HEK293 (cell line): Measurements from ENCODE around the gene ESR1.

Experiments used
- CTCF ChIP-seq: fragments of 450-650 bp; formaldehyde crosslinking; IDR thresholded peaks from 2 replicates; pipeline ENCODE4 v1.5.1; 2016; ENCODE audit warnings: missing biosample characterization, missing genetic modification characterization
- PRDM1 ChIP-seq: fragments of 450-650 bp; formaldehyde crosslinking; IDR thresholded peaks from 2 replicates; pipeline ENCODE4; 2016; ENCODE audit warnings: missing biosample characterization, missing genetic modification characterization
- SP2 ChIP-seq: fragments of 450-650 bp; formaldehyde crosslinking; IDR thresholded peaks from 2 replicates; pipeline ENCODE4 v1.5.1; 2016; ENCODE audit warnings: missing biosample characterization, missing genetic modification characterization
- ZBTB1 ChIP-seq: fragments of 450-650 bp; formaldehyde crosslinking; IDR thresholded peaks from 2 replicates; pipeline ENCODE4 v1.5.1; 2016; ENCODE audit warnings: missing biosample characterization, missing genetic modification characterization
- ZBTB20 ChIP-seq: fragments of 450-650 bp; formaldehyde crosslinking; IDR thresholded peaks from 2 replicates; pipeline ENCODE4 v1.5.1; 2016; ENCODE audit warnings: missing biosample characterization, missing genetic modification characterization
- ZBTB48 ChIP-seq: fragments of 450-650 bp; formaldehyde crosslinking; IDR thresholded peaks from 2 replicates; pipeline ENCODE4 v1.5.1; 2016; ENCODE audit warnings: missing biosample characterization, missing genetic modification characterization
- ZBTB8A ChIP-seq: fragments of 450-650 bp; formaldehyde crosslinking; IDR thresholded peaks from 2 replicates; pipeline ENCODE4 v1.5.1; 2016; ENCODE audit warnings: missing biosample characterization, missing genetic modification characterization
- ZFP41 ChIP-seq: fragments of 450-650 bp; formaldehyde crosslinking; IDR thresholded peaks from 2 replicates; pipeline ENCODE4 v1.5.1; 2016; ENCODE audit warnings: missing biosample characterization, missing genetic modification characterization, borderline replicate concordance
- ZNF423 ChIP-seq: fragments of 450-650 bp; formaldehyde crosslinking; IDR thresholded peaks from 2 replicates; pipeline ENCODE4 v1.5.1; 2016; ENCODE audit warnings: missing biosample characterization, missing genetic modification characterization
- ZNF449 ChIP-seq: fragments of 450-650 bp; formaldehyde crosslinking; IDR thresholded peaks from 2 replicates; pipeline ENCODE4 v1.5.1; 2017; ENCODE audit warnings: missing biosample characterization, mild to moderate bottlenecking, missing genetic modification characterization, moderate library complexity
- ZNF561 ChIP-seq: fragments of 450-650 bp; IDR thresholded peaks from 2 replicates; pipeline ENCODE4 v1.5.1; 2018; ENCODE audit warnings: missing biosample characterization, missing genetic modification characterization, borderline replicate concordance
- ZNF843 ChIP-seq: fragments of 450-650 bp; formaldehyde crosslinking; IDR thresholded peaks from 2 replicates; pipeline ENCODE4 v1.5.1; 2016; ENCODE audit warnings: missing biosample characterization, missing genetic modification characterization
- ZXDB ChIP-seq: fragments of 450-650 bp; formaldehyde crosslinking; IDR thresholded peaks from 2 replicates; pipeline ENCODE4 v1.5.1; 2016; ENCODE audit warnings: missing biosample characterization, missing genetic modification characterization

GRCh38 chr6:151806757-151807512, 547 bp upstream of the ESR1 start:
- TF ChIP-seq CTCF (tag by site-specific recombination) (no peak), ZXDB (tag by site-specific recombination) (no peak), ZNF423 (no peak), SP2 (tag by site-specific recombination) (no peak), ZBTB8A (tag by site-specific recombination) (no peak), ZBTB48 (tag by site-specific recombination) (no peak), ZNF449 (tag by site-specific recombination) (no peak), PRDM1 (tag by site-specific recombination) (no peak), ZNF843 (tag by site-specific recombination) (no peak), ZNF561 (tag by site-specific recombination) (no peak), ZFP41 (tag by site-specific recombination) (no peak), ZBTB1 (tag by site-specific recombination) (no peak), ZBTB20 (no peak)
